Activated T-cell treated with anti-CD3 and anti-CD28 coated beads for 1 hour (primary cell): ENCODE data around the gene KRTAP10-3.

Experiments
- DNase-seq: peaks from one replicate; pipeline ENCODE4 v3.0.0-alpha.2; 2020; ENCODE audit warnings: low read depth

The KRTAP10-3 gene

DNA sequence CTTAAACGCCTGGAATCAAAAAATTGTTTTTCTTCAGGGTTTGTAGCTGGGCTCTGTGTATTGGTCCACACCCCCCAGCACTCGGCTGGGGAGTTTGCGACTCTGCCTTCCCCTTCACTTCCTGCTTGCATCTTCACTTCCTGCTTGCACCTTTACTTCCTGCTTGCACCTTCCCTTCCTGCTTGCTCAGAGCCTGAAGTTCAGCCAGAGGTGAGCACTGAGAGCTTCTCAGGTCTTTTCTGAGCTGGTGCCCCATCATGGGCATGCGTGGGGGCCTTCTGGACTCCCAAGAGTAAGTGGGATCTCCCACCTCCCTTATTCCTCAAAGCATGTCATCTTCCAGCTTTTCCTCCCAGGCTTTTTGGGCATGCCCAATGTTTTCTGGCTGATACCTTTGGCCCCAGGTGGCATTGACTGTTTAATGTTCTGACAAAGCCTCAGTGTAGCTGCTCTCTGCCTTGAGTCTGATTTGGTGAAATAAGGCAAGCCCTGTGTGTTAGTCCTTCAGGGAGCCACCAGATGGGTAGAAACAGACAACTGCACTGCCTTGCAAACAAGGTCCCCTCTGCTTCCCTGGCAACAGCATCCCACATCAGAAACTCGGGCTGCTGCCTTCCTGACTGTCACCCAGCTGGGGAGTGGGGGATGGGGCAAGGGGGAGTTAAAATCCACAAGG lies 10.8 kb downstream of the KRTAP10-3 start:
- no peak for DNase-seq

DNA sequence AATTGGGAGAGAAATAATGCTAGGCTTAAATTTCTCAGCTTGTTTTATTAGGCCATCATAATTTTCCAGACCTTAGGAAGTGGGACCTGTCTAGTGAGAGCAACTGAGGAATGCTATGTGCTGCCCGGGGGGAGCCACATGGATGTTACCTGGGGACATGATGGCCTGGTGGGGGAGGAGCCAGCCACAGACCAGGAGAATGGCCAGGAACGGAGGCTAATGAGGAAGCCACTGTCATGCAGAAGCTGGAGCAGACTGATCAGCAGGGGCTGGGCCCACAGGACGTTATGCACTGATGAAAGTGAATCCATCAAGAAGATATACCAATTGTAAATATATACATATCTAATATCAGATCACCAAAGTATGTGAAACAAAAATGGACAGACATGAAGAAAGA lies 14.0 kb downstream of the KRTAP10-3 start:
- no peak for DNase-seq

DNA sequence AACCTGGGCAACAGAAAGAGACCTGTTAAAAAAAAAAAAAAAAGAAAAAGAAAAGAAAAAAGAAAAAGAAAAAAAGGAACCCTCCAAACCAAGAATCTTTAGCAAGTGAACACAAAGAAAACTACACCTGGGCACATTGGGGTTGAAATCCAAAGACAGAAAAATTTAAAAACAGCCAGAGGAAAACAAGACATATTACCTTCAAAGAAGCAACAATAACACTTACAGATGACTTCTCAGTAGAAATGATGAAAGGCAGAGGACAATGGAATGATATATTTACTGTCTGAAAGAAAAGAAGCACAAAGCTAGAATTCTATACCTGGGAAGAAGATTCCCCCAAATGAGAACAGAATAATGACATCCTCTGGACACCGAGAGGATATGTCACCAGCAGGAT lies 15.9 kb downstream of the KRTAP10-3 start:
- DNase-seq = no peak

DNA sequence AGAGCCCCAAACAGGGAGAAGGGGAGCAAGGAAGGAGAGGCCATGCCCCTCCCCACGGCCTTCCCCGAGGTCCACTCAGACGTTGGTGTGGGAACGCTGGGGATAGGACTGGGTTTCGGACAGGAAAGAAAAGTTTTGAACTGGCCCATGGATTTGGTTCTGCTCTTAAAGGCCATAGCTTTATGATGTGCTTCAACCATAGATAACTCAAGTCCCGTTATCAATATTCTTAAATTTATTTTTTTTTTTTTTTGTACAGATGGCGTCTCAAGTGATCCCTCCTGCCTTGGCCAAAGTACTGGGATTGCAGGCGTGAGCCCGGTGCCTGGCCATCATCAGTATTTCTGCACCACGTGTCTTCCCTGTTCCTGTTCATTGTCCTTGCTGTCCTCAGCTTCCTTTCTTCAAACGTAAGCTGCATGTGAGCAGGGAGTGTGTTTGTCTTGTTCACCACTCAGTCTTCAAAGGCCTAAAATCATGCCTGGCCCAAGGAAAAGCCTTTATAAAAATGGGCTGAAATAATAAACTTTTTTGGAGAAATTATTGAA lies 17.8 kb downstream of the KRTAP10-3 start:
- DNase-seq = no peak

DNA sequence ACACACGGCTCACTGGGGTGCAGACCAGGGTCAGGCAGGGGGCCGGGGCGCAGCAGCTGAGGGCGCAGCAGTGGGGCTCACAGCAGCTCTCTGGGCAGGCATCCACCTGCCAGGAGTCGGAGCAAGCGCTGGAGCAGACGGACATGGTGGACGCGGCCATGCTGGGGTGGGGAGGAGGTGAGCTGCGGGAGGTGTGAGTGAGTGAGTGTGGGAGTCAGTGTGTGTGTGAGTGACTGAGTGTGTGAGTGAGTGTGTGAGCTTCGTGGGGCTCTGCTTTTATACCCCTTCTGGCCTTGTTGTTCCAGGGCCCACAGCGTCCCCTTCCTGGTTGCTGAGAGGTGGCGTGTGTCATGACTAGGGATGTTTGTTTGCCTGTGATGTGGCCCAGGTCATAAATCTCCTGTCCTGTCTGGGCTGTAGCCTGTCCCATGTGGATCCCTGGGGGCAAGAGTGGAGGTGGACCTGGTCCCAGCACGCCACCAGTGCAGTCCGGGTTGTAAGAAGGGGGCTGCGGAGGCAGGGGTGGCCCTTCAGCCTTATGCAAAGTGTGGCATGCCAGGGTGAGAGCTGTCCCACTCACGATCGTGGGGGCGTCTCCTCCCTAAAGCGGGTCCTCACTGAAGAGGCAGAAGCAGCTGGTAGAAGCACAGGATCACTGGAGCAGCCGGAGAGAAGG lies 18.5 kb downstream of the KRTAP10-3 start, which contains the start of gene KRTAP10-1:
KRTAP10-1 (minus strand) TSS at position 205 of the 676 bp plus-strand sequence; CDS start at position 160, 45 bp downstream.
- DNase-seq = no peak

DNA sequence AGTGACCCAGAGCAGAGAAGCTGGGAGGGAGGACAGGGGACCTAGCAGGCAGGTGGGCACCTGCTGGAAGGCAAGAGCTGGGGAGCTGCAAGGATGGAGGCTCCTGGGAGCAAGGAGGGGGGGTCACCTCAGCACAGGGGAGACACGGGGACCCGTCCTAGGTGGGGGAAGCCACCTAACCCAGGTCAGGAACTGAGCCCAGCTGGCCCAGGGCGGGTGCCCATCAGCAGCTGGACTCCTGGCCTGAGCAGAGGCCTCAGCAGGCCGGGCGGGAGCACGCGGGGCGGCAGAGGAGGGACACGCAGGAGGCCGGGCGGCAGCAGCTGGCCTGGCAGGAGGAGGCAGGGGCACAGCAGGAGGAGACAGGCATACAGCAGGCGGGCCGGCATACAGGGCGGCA lies 19.5 kb downstream of the KRTAP10-3 start:
- DNase-seq = no peak

DNA sequence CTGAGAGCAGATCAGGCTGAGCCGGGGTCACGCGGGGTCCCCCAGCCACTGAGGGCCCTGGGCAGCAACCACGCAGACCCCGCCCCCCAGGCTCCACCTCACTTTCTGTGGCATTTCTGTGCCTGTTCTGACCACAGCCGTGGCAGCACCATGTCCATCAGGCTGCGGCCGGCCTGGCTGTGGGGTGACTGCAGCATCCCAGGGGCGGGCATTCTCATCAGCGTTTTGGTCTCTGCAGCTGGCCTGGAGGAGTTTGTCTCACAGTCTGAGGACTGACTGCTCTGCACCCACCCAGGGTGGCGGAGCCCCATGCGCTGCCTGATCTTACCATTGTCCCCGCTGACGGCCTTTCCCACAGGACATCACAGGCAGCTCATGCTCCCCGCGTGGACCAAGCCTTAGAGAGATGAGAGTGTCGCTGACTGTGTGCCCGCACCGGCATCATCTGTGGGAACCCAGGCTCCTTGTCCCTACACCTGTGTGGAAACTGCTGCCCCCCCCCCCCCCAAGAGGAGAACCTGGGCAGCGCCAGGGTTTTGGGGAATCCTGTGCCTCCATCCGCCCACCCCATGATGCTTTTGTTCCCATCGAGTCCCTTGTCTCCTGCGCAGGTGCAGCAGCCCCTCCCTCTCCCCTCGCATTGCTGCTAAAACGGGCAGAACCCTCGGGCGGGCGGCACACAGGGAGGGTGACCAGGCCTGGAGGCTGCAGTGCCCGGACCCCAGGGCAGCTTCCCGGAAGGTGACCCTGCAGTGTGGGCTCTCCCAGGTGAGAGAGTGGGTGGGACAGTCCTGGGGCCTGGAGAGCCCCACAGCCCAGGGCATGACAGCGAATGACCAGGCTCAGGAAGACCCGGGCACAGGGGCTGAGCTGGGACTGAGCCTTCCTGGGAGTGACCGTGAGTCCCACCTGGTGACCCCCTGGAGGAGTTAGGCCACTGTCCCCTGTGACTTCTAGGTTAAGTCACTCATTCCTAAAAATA lies 20.4 kb downstream of the KRTAP10-3 start:
- no peak for DNase-seq

DNA sequence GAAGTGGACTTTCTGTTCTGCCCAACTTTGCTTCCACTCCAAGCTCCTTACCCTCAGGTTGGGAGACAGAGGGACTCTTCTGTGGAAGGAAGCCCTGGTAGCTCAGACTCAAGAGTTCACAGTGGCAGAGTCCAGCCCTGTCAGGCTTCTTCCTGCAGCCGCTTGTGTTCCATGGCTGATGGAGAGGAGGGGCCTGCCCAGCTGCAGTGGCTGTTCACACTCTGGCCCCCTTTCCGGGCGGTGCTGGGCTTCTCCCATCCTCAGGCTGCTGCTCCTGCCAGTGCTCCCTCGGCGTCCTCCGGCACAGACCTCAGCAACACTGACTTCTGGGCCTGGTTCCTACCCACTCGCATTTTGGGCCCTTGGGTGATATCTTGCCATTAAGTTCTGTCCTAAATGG lies 22.6 kb downstream of the KRTAP10-3 start:
- DNase-seq = no peak

DNA sequence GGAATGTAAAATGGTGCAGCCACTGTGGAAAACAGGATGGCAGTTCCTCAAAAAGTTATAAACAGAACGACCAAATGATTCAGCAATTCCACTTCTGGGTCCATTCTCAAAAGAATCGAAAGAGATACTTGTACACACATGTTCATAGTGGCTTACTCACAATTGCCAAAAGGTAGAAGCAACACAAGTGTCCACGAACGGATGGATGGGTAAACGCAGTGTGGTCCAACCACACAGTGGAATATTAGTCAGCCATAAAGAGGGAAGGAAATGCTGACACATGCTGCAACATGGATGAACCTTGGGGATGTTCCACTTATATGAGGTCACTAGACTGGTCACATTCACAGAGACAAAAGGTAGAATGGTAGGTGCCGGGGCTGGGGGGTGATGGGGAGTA lies 23.9 kb downstream of the KRTAP10-3 start:
- DNase-seq = no peak

DNA sequence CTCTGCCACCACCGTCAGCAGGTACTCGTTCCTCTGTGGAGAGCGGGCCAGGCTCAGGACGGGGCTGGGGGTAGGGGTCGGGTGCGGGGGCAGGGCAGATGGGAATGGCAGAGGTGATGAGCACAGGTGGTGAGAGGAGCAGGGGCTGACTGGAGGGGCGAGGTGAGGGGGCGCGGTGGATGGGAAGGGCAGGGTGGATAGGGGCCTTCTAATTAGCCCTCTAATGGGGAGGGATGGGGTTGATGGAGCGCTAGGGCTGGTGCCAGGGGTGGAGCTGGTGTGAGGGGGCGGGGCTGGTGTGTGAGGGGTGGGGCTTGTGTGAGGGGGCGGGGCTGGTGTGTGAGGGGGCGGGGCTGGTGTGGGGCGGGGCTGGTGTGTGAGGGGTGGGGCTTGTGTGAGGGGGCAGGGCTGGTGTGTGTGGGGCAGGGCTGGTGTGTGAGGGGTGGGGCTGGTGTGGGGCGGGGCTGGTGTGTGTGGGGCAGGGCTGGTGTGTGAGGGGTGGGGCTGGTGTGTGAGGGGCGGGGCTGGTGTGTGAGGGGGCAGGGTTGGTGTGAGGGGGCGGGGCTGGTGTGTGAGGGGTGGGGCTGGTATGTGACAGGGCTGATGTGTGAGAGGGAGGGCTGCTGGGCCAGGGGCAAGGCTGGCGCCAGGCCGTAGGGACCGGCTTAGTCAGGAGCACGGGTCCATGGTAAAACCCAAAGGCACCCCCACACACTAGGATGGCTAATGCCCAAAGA lies 24.5 kb downstream of the KRTAP10-3 start:
- no peak for DNase-seq

DNA sequence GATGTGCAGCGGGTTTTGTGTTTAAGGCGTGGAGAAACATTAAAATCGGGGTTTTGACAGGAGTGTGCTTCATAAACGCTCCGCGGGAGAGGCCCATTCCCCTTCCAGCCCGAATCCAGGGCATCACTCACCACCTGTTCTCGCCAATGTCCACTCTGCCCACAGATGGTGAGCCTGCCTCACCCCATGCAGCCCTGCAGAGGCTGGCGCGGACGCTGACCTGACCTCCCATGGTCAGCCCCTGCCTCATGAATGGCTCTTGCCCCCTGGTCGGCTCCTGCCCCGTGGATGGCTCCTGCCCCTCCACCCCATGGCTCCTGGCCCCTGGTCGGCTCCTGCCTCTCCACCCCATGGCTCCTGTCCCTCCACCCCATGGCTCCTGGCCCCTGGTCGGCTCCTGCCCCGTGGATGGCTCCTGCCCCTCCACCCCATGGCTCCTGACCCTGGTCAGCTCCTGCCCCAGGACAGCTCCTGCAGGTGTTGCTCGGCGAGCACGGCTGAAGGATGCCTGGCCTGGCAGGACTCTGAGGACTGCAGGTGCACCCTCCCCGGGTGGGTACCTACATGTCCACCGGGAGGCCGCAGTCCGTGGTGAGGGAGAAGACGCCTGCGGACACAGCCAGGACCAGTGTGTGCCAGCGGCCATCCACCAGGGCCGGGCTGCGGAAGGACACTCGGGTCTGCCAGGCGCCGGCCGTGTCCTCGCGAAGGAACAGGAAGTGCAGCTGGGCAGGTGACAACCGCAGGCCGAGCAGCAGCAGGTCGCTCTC lies 25.3 kb downstream of the KRTAP10-3 start:
- no peak for DNase-seq

DNA sequence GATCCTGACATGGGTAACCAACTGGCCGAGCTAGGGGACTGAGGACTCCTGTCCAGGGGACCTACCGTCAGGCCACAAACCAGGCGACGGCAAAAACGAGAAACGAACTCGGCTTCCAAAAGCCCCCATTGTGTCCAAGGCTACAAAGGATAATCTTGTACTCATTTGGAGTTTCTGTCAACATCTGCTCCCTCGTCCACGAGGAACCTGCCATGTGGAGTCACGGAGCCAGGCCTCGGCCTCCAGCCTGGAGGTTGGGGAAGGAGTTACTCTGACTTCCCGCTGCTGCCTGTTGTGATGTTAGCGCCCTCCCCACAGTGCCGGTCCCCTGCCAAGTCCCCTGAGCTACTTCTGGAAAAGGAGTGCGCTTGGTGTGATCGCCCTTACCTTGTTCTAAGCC lies 25.9 kb downstream of the KRTAP10-3 start:
- no peak for DNase-seq

DNA sequence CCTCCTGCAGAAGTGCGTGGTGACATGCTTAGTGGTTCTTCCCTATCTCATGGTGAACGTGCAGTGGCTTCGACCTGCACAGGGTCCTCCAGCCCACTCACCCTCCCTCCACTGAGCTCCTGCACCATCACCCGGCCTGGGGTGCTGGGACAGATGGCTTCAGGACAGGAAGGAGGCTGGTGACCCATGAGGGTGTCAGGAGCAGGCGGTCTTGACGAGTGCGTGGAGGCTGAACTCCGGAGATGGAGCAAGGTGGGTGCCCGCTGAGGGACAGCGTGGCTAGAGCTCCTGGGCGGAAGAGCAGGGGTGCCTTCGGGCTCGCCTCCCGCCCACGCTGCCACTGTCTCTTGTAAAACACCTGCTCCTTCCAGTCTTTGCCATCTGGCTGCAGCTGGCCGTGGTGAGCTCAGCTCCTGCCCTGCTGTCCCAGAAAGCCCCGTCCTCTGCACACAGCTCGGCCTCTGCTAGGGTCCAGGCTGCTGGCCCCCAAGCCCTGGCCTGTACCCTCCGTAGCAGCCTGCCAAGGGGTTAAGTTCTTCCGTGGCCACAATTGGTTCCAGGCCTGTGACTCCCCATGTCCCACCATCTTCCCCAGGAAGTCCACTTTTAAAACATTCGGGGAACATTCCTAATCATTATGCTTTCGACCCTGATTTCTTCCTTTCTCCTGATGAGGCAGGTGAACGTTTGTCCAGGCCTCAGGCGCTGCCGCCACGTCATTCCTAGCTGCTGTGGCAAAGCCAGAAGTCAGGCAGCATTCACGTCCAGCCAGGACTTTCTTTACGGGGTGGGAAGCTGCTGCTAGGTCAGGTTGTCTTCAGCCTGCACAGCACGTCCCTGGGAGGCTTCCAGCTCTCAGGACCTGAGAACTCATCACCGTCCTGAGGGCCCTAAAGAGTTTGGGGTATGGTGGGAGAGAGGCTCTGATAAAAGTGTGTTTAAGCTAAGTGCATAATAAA lies 26.7 kb downstream of the KRTAP10-3 start:
- DNase-seq = no peak

DNA sequence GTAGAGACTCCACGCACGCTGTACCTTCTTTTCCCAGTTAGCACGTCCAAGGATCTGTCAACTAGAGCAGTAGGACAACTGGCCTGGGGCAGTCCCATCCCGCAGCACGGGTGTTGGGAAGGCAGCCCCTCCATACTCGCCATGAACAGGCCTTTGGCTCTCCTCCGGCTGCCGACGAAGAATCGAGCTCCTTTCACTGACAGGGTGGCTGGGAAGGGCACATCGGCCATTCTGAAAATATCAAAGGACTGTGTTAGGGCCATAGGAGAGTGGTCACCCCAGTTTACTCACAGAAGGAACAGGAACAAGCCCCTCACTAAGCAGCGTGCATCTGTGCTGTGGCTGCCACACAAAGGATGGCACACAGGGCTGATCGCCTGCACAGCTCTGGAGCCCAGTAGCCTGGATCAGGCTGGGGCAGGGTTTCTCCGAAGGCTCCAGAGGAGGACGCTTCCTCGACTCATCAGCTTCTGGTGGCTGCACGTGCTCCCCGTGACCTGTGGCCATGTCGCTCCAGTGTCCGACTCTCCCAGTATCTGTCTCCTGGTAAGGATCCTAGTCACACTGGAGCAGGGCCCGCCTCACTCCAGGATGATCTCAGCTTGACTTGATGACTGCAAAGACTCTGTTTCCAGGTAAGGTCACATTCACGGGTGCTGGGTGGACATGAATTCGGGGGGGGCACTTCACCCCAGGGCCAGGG lies 27.5 kb downstream of the KRTAP10-3 start:
- DNase-seq = no peak

DNA sequence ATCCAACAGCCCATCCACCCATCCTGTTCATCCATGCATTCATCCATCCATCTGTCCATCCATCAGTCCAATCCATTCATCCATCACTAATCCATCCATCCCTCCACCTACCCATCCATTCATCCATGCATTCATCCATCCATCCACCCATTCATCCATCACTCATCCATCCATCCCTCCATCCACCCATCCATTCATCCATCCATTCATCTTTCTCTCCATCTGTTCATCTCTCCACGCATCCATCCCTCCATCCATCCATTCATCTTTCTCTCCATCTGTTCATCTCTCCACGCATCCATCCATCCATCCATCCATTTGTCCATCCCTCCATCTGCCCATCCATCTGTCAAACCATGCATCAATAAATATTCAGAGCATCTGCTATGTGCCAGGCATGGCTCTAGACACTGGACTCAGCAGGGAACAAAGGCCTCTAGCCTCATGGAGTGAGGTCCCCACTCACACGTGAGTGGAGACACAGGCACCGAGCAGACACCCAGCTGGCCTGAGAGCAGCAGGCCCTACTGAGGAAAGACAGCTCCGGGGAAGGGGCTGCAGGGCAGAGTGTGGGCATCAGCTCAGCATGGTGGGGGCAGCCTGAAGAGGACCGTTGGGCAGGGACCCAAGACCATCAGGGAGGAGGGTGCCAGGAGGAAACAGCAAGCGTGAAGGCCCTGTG lies 28.2 kb downstream of the KRTAP10-3 start:
- DNase-seq = no peak

DNA sequence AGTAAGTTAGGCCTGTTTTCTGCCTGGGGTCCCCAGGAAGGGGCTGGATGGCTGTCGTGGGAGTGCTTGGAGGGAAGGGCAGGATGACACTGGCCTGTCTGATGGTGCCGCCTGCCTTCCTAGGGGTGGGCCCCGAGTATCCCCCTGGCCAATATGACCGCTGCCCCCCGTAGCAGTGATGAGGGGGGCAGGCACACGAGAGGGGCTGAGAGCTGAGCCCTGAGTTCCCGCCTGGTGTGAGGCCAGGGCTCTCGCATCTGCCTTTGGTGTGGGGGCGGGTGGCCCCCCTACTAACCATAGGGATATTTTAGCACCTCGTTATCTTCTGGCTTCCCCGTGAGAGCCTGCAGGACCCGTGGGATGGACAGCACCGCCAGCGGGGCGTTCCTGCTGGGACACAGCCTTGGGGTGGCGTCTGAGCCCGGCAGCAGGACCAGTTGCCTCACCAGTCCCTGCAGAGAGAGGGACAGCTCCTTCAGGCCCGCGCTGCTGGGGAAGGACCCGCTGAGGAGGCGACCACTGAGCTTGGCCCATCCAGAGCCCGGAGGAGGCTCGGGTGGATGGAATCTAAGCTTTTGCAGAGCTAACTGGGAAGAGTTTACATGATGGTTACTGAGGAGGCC lies 29.0 kb downstream of the KRTAP10-3 start:
- DNase-seq = no peak

DNA sequence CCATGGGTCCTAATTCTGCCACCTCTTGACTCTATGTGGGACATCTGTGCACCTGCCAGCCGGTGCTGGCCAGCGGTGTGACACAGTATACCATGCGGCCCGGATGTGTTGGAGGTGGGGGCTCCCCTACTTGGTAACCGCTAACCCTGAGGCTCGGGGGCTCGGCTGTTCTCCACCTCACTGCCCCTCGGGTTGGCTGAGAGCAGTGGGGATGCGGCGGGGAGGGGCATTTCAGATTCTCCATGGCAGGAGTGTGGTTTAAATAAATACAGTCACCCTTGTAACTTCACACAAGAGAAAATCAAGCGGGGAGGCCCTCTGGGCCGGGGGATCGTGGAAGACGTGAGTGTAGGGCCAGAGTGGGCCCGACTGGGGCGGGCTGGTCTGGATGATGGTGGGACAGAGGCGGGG lies 29.6 kb downstream of the KRTAP10-3 start:
- no peak for DNase-seq

DNA sequence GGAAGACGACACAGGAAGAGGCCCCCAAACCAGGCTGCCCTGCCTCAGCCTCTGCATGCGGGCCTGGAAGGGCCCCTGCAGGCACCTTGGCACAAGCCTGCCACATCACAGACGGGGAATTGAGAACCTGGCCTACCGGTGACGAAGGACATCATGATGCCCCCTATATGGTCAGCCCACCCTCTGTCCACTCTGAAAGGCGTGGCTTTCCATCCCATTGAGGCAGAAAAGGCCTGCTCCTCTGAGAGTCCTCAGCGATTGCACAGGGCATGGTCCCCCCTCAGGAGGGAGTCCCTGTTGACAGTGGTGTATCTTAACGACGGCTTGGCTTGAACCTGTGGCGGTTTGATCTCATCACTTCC lies 30.0 kb downstream of the KRTAP10-3 start:
- no peak for DNase-seq
